Fibroblast of mammary gland (primary cell): ENCODE data around the gene CD9.

Experiments
- DNase-seq: peaks from one replicate; pipeline ENCODE4 v3.0.0-alpha.2; 2010; ENCODE audit warnings: low read depth
- H3K4me3 ChIP-seq: 2 replicates; pipeline ENCODE4 v1.5.1; 2011; ENCODE audit warnings: low read depth, mild to moderate bottlenecking, low read length, moderate library complexity; ENCODE audit not compliant: control insufficient read depth
- TF ChIP-seq, protein P1 (sequence below): conservative IDR thresholded peaks from 2 replicates; pipeline ENCODE4 v1.5.1; 2011; ENCODE audit warnings: low read depth, low read length, inconsistent platforms; ENCODE audit not compliant: control insufficient read depth, insufficient read depth

CD9 gene

DNA sequence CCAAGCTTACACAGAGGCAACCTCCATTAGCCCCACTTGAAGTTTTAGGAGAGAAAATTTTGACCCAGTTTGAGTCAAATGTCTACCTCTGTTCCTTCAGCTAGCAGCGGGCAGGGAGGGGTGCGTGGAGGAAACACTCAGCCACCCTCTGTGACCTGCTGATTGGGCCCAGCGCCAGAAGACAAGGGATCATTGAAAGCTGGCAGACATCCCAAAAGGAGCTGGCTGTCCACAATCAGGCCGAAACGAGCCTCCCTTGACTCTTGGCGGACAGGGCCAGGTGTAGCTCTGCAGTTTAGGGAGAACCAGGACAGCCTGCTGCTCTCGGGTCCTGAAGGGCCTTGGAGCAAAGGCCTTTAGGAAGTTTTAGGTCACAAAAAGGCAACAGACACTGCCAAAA, 41.3 kb downstream of the CD9 start:
- TF ChIP-seq, protein P1, sequence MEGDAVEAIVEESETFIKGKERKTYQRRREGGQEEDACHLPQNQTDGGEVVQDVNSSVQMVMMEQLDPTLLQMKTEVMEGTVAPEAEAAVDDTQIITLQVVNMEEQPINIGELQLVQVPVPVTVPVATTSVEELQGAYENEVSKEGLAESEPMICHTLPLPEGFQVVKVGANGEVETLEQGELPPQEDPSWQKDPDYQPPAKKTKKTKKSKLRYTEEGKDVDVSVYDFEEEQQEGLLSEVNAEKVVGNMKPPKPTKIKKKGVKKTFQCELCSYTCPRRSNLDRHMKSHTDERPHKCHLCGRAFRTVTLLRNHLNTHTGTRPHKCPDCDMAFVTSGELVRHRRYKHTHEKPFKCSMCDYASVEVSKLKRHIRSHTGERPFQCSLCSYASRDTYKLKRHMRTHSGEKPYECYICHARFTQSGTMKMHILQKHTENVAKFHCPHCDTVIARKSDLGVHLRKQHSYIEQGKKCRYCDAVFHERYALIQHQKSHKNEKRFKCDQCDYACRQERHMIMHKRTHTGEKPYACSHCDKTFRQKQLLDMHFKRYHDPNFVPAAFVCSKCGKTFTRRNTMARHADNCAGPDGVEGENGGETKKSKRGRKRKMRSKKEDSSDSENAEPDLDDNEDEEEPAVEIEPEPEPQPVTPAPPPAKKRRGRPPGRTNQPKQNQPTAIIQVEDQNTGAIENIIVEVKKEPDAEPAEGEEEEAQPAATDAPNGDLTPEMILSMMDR, result no peak
- no peak overlapping the region for H3K4me3 ChIP-seq
- no peak for DNase-seq

DNA sequence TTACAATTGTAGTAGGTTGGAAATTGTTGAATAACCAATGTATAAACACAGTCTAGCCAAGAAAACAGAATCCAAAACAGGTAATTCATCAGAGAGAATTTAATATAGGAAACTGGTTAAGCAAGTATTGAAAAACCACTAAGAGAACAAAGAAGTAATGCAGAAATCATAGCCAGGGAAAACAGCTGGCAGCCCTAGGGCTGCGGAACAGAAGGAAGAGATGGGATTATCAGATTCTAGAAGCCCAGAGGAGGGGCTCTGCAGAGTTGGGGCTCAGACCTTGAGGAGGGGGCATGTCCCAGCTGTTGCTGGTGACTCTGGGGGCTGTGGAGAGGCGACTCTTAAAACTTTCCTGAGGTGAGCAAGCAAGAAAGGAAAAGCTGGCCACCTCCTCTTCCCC, 49.4 kb downstream of the CD9 start:
- TF ChIP-seq, protein P1, result no peak
- no peak overlapping the region for H3K4me3 ChIP-seq
- DNase-seq, result no peak

DNA sequence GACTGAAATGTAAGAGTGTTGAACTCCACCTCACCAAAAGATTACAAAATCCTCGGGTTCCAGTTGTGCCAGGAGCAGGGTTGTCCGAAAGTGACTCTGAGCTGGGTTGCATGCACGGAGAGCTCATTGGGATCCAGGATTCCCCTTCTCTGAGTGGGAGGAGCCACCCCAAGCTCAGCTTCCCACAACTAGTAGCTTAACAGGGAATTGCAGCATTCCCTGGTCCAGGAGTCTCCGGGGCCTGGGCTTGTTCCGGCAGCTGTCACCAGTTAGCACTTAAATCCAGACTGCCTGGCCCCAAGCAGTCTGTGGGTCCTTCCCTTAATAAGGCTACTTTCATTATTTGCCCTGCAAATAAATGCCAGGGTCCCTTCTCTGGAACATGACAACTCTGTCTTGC, 50.1 kb downstream of the CD9 start:
- H3K4me3 ChIP-seq, result no peak overlapping the region
- no peak for DNase-seq
- TF ChIP-seq, protein P1, result no peak

DNA sequence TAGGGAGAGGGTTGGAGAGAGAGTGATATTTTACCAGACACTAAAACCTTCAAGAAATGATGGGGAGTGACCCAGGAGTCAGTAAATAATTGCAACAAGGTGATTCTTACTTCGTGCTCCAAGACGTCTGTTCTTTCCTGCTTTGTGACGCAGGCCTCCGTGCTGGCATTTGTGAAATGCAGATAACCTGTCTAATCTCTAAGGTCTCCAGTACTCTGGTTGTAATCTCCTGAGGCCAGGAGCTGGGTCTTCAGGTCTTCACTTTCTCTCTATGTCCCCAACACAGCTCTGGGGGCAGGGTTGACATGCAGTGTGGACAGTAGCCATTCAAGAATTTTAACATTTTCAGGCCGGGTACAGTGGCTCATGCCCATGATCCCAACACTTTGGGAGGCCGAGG, 53.1 kb downstream of the CD9 start:
- no peak for DNase-seq

DNA sequence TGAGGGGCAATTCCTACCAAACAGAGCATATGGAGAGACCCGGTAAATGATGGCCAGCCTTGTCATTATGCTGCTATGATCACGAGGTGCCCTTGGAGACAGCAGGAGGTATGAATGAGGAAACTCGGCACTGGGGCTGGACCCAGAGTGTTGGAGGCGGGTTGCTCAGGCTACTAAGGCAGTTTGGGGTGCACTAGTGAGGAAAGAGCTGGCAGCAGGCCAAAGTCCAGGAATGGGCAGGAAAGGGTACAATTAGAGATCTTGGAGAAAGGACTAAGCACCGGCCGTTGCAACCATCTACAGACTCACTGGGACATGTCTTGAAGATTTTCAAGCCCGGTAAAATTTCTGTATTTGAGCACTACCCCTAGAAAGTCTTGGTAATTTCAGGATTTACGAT, 54.3 kb downstream of the CD9 start:
- TF ChIP-seq, protein P1, result no peak
- H3K4me3 ChIP-seq, result no peak overlapping the region
- DNase-seq, result no peak

More for the DNA sequence above, 53.1 kb downstream of the CD9 start:
- no peak overlapping the region for H3K4me3 ChIP-seq
- TF ChIP-seq, protein P1, result no peak

DNA sequence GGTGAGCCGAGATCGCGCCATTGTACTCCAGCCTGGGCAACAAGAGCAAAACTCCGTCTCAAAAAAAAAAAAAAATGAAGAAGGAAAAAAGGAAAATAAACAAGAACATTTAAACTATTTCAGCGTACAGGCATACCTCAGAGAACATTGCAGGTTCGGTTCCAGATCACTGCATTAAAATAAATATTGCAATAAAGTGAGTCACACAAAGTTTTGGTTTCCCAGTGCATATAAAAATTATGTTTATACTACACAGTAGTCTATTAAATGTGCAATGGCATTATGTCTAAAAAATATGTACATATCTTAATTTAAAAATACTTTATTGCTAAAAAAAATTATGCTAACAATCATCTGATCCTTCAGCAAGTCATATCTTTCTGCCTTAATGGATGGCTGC, 56.8 kb downstream of the CD9 start:
- TF ChIP-seq, protein P1, result no peak

DNA sequence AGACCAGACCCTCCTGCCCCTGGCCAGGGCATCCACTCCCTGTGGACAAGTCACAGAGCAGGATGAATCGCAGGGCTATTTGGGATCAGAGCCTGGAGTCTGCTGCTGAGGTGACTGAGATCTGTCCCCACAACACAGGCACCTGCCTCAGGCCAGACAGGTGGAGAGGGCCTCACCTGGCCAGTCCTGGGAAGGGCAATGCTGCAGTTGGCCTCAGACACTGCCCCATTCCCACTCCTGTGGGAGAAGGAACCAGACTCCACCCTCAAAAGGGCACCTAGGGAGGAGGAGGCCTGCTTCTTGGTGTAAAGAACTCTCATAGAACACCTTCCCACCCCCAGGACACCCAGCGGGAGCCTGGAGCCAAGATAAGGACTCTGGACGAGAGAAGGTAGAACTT, 62.0 kb downstream of the CD9 start:
- TF ChIP-seq, protein P1, result no peak
- no peak for DNase-seq
- H3K4me3 ChIP-seq, result no peak overlapping the region

More for the DNA sequence above, 56.8 kb downstream of the CD9 start:
- no peak for DNase-seq
- H3K4me3 ChIP-seq, result no peak overlapping the region
